GM23248 (cell line): ENCODE data around the gene BNIP5. TPM values are rescaled to one million over a fixed set of nuclear protein-coding genes. Genes with fewer than 3 reads are reported as not detected.
A peak's percentile ranks its signal among the peaks of the same experiment; 100 is the strongest.

Experiments used
- DNase-seq: peaks from one replicate; pipeline ENCODE4 v3.0.0-alpha.2; 2015
- H2AFZ ChIP-seq: fragments of 200-600 bp; sonication (generic); 2 replicates; pipeline ENCODE4 v1.6.1; 2016; ENCODE audit warnings: antibody characterized with exemption
- H3F3A ChIP-seq: fragments of 200-600 bp; sonication (generic); 2 replicates; pipeline ENCODE4 v1.6.1; 2016; ENCODE audit warnings: mild to moderate bottlenecking, antibody characterized with exemption, mixed run types; ENCODE audit not compliant: insufficient read depth
- H3K27ac ChIP-seq: fragments of 200-600 bp; sonication (generic); 2 replicates; pipeline ENCODE4 v1.5.1; 2016; ENCODE audit warnings: mild to moderate bottlenecking
- H3K27me3 ChIP-seq: fragments of 200-600 bp; sonication (generic); replicated peaks from 2 replicates; pipeline ENCODE4 v1.6.1; 2016; ENCODE audit warnings: mild to moderate bottlenecking; ENCODE audit not compliant: insufficient read depth
- H3K36me3 ChIP-seq: fragments of 200-600 bp; sonication (generic); 2 replicates; pipeline ENCODE4 v1.6.1; 2016; ENCODE audit warnings: low read depth, mild to moderate bottlenecking
- H3K4me1 ChIP-seq: fragments of 200-600 bp; sonication (generic); 2 replicates; pipeline ENCODE4 v1.6.1; 2016; ENCODE audit warnings: mild to moderate bottlenecking; ENCODE audit not compliant: insufficient read depth
- H3K4me2 ChIP-seq: fragments of 200-600 bp; sonication (generic); one replicate; pipeline ENCODE4 v1.6.1; 2016; ENCODE audit warnings: mild to moderate bottlenecking; ENCODE audit not compliant: unreplicated experiment
- H3K4me3 ChIP-seq: fragments of 200-600 bp; sonication (generic); 2 replicates; pipeline ENCODE4 v1.5.1; 2016; ENCODE audit warnings: mild to moderate bottlenecking
- H3K79me2 ChIP-seq: fragments of 200-600 bp; sonication (generic); 2 replicates; pipeline ENCODE4 v1.6.1; 2016; ENCODE audit warnings: mild to moderate bottlenecking; ENCODE audit not compliant: insufficient read depth
- H3K9ac ChIP-seq: fragments of 200-600 bp; sonication (generic); 2 replicates; pipeline ENCODE4 v1.6.1; 2016; ENCODE audit warnings: mild to moderate bottlenecking
- H3K9me2 ChIP-seq: fragments of 200-600 bp; sonication (generic); 2 replicates; pipeline ENCODE4 v1.6.1; 2016; ENCODE audit warnings: mixed run types, mild to moderate bottlenecking, moderate library complexity; ENCODE audit not compliant: insufficient read depth
- H3K9me3 ChIP-seq: fragments of 200-600 bp; sonication (generic); one replicate; pipeline ENCODE4 v1.6.1; 2017; ENCODE audit warnings: low read depth
- H4K20me1 ChIP-seq: fragments of 200-600 bp; sonication (generic); 2 replicates; pipeline ENCODE4 v1.6.0; 2016; ENCODE audit not compliant: insufficient read depth
- EZH2 ChIP-seq: fragments of 200-600 bp; sonication (generic); IDR thresholded peaks from 2 replicates; pipeline ENCODE4 v1.6.1; 2018; ENCODE audit warnings: antibody characterized with exemption, mild to moderate bottlenecking; ENCODE audit not compliant: insufficient read depth, poor library complexity, severe bottlenecking
- EZH2phosphoT487 ChIP-seq: fragments of 200-600 bp; sonication (generic); IDR thresholded peaks from 2 replicates; pipeline ENCODE4 v1.6.1; 2018; ENCODE audit warnings: antibody characterized with exemption, moderate library complexity, mild to moderate bottlenecking, low read depth; ENCODE audit not compliant: insufficient read depth
- WGBS, 2 experiments: methylation state at CpG; one replicate each; pipeline ENCODE4 v1.1.6; 2015 to 2017; ENCODE audit warnings: low lambda C conversion rate in 2 of 2, low coverage in 1 of 2; ENCODE audit errors: missing lambda C conversion rate in 2 of 2; 5-methylcytosine and 5-hydroxymethylcytosine counted together
- in situ Hi-C: fragments of 300-500 bp; cut with MboI; formaldehyde crosslinking; loops from 2 replicates; pipeline ENCODE4 v1.15.0; 2020
- polyA plus RNA-seq: library from polyadenylated mRNA; unstranded; fragments of >200 nt; fragmentation: Nextera tagmentation; extraction: Ambion mirVana; gene quantifications from 2 replicates; pipeline ENCODE4 v1.2.1, GENCODE V29; 2016
- total RNA-seq: library from RNA; depleted of rRNA; stranded (reverse); fragments of >200 nt; shearing (Covaris generic); gene quantifications from 2 replicates; pipeline ENCODE4 v1.2.3, GENCODE V29; 2014

Gene BNIP5
- total and polyA plus RNA-seq, 2 experiments from 2014 or later, result not detected

DNA sequence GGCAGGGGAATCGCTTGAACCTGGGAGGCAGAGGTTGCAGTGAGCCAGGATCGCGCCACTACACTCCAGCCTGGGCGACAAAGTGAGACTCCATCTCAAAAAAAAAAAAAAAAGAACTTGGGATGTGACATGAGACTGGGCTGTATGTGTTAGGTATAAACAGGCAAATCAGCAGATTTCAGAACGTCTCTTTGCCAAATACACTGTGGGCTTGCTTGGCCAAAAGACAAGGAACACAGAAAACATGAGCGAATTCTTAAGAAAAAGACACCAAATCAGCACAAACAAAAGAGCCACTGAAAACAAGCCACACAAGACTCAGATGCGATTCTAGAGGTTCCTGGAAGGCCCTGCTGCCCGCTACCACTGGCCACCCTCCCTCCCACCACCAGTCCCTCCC is 38.3 kb upstream of the BNIP5 start:
- H4K20me1 ChIP-seq, result no peaks in the 10 kb centered on the region
- in situ Hi-C loops, result no loop called here
- no peak for DNase-seq
- no peaks in the 10 kb centered on the region for H3K79me2 ChIP-seq
- no peak overlapping the region for H3K9ac ChIP-seq
- no peaks in the 10 kb centered on the region for H3K9me2 ChIP-seq
- 74 to 77% methylated on average over 8 of the region's 8 CpGs for whole genome bisulfite sequencing, 2 experiments
- TF ChIP-seq EZH2, result no peak
- H3K27ac ChIP-seq, result no peak overlapping the region
- no peaks in the 10 kb centered on the region for H3K9me3 ChIP-seq
- no peak overlapping the region for H3K4me3 ChIP-seq
- peaks cover 5% of the 10 kb centered on the region for H3K4me1 ChIP-seq
- H3K4me2 ChIP-seq, result no peak overlapping the region
- no peaks in the 10 kb centered on the region for H3K36me3 ChIP-seq
- H3F3A ChIP-seq, result peaks cover 3% of the 10 kb centered on the region; the same call in 1 of the 2 replicates
- no peaks in the 10 kb centered on the region for H3K27me3 ChIP-seq
- H2AFZ ChIP-seq, result no peak overlapping the region

DNA sequence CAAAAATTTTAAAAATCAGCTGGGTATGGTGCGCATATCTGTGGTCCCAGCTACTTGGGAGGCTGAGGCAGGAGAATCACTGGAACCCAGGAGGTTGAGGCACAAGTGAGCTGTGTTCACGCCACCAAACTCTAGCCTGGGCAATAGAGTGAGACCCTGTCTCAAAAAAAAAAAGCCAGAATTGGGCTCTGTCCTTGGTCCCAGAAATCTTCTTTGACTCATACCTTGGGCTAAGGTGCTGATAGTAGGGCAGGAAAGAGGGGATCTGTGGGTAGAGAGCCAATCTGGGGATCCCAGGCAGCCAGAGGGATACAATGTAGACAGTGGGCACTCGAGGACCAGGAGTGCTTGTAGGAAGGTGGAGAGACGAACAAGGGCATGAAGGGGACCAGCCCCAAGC is 37.5 kb upstream of the BNIP5 start:
- Histone ChIP-seq H3K27me3 (no peaks in the 10 kb centered on the region), H3K36me3 (no peaks in the 10 kb centered on the region)

DNA sequence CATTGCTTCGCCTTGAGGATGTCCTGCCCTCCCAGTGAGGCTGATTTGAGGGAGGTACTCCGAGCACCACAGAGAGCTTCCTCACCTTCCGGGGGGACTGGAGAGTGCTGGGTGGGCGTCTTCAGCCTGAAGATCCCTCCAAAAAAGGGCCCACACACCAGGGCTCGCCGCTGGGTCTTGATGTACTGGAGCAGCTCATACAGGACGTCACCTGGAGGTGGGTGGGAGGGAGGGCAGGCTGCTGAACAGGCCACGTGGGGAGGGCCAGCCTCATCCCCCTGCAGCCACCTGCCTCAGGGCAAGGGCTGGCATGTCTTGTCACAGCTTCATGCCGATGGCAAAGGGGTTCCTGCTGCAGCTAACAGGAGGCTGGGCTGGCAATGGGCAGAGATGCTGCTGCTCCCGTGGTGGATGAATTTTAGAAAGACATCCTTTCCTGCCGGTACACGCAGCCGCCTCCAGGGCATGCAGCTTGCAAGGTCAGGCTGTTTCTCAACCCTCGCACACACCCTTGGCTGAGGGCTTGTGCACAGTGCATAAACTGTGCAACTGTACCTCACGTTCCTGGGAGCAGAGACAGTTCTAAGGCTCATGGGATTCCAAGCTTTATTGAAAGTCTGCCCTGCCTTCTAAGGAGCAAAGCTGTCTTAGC is 36.8 kb upstream of the BNIP5 start:
- in situ Hi-C loops, result no loop called here
- no peaks in the 10 kb centered on the region for H3K9me2 ChIP-seq
- no peaks in the 10 kb centered on the region for H3K79me2 ChIP-seq
- TF ChIP-seq EZH2 (no peak), EZH2phosphoT487 (no peak)
- no peaks in the 10 kb centered on the region for H3K9me3 ChIP-seq
- H3K9ac ChIP-seq, result no peak overlapping the region
- no peaks in the 10 kb centered on the region for H3K36me3 ChIP-seq
- H3K27me3 ChIP-seq, result no peaks in the 10 kb centered on the region
- no peak overlapping the region for H3K4me2 ChIP-seq
- no peak overlapping the region for H2AFZ ChIP-seq
- peaks cover 8% of the 10 kb centered on the region; the same call in 1 of the 2 replicates for H3F3A ChIP-seq
- peaks cover 18% of the 10 kb centered on the region for H3K4me1 ChIP-seq
- WGBS, 2 experiments, result 47% methylated on average over 13 to 15 of the region's 15 CpGs
- no peak overlapping the region for H3K4me3 ChIP-seq
- H3K27ac ChIP-seq, result no peak overlapping the region
- no peaks in the 10 kb centered on the region for H4K20me1 ChIP-seq
- peak; percentile 45 for DNase-seq

More for the DNA sequence above, 37.5 kb upstream of the BNIP5 start:
- Histone ChIP-seq H2AFZ (no peak overlapping the region), H4K20me1 (no peaks in the 10 kb centered on the region), H3F3A (peaks cover 5% of the 10 kb centered on the region; the same call in 1 of the 2 replicates), H3K4me1 (peaks cover 11% of the 10 kb centered on the region), H3K4me3 (no peak overlapping the region), H3K9me2 (no peaks in the 10 kb centered on the region), H3K27ac (no peak overlapping the region), H3K79me2 (no peaks in the 10 kb centered on the region), H3K9ac (no peak overlapping the region), H3K4me2 (no peak overlapping the region), H3K9me3 (no peaks in the 10 kb centered on the region)
- WGBS, 2 experiments, result 79 to 83% methylated on average over 4 of the region's 4 CpGs
- DNase-seq, result no peak
- in situ Hi-C loops, result no loop called here
- no peak for TF ChIP-seq EZH2phosphoT487
- TF ChIP-seq EZH2, result no peak

DNA sequence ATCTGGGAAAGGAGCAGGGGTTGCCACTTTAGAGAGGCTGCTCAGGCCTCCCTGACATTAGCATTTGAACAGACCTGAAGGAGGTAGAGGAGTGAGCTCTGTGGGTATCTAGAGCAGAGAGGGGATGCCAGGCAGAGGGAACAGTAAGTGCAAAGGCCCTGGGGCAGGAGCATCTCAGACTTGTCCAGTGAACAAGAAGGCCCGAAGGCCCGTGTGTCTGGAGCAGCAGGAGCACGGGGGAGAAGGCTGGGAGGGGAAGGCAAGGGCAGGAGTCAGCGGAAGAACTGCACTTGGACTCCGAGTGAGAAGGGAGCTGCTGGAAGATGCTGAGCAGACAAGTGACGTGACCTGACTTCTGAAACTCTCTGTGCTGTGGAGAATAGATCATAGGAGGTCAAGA is 35.4 kb upstream of the BNIP5 start:
- TF ChIP-seq EZH2 (no peak), EZH2phosphoT487 (no peak)
- DNase-seq, result no peak
- no peak overlapping the region for H3K27ac ChIP-seq

More for the DNA sequence above, 35.4 kb upstream of the BNIP5 start:
- no peaks in the 10 kb centered on the region for H3K36me3 ChIP-seq
- H3K27me3 ChIP-seq, result no peaks in the 10 kb centered on the region
- no peak overlapping the region for H3K9ac ChIP-seq
- no peak overlapping the region for H2AFZ ChIP-seq
- H3K4me2 ChIP-seq, result no peak overlapping the region
- WGBS, 2 experiments, result 77 to 78% methylated on average over 6 of the region's 6 CpGs
- H3K9me3 ChIP-seq, result no peaks in the 10 kb centered on the region
- H3K79me2 ChIP-seq, result no peaks in the 10 kb centered on the region
- no peak overlapping the region for H3K4me3 ChIP-seq
- H4K20me1 ChIP-seq, result no peaks in the 10 kb centered on the region
- peaks cover 8% of the 10 kb centered on the region; the same call in 1 of the 2 replicates for H3F3A ChIP-seq
- H3K9me2 ChIP-seq, result no peaks in the 10 kb centered on the region
- in situ Hi-C loops, result no loop called here
- H3K4me1 ChIP-seq, result peaks cover 25% of the 10 kb centered on the region
